A549 (cell line): ENCODE measurements around the gene CTDP1. TPM values are rescaled to one million over a fixed set of nuclear protein-coding genes. Genes with fewer than 3 reads are reported as not detected.

Experiments
- ATAC-seq, 2 experiments: fragments of 200-7000 bp in 1 of 2; fragments of >200 bp in 1 of 2; cut with Nextera tagmentation in 1 of 2; cut with Tn5 transposase in 1 of 2; 3 replicates each; pipeline versions ENCODE4 v1.8.0 to v1.9.1; 2018 to 2020; ENCODE audit warnings: mild to moderate bottlenecking in 1 of 2, moderate library complexity in 1 of 2
- CTCF ChIA-PET: fragments of 300-600 bp; sonication (Branson Sonifier 250); formaldehyde crosslinking; extraction: SDS; loops from one replicate; lab custom pipeline; 2021; ENCODE audit warnings: antibody characterized with exemption, inconsistent platforms; lab: Yijun Ruan, JAX
- POLR2A ChIA-PET: fragments of 350-600 bp; formaldehyde crosslinking; extraction: SDS; loops from one replicate; lab custom pipeline; 2021; ENCODE audit warnings: antibody characterized with exemption, inconsistent platforms; lab: Yijun Ruan, JAX
- DNase-seq, 2 experiments: peaks; one replicate each; pipeline versions ENCODE4 v3.0.0 to v3.0.0-alpha.2; 2011 to 2016; ENCODE audit warnings: low read depth in 1 of 2, low spot score in 1 of 2
- FAIRE-seq: peaks from 2 replicates; lab custom pipeline; 2011; peaks lifted over from hg19 to GRCh38; lab: Jason Lieb, UNC
- H3K27ac ChIP-seq, 2 experiments: fragments of >200 bp; sonication (Bioruptor Twin); formaldehyde crosslinking; 3 replicates each; pipeline ENCODE4 v1.5.1; 2016 to 2017
- H3K4me1 ChIP-seq: fragments of >200 bp; sonication (Bioruptor Twin); formaldehyde crosslinking; 3 replicates; pipeline ENCODE4 v1.6.1; 2016
- H3K4me2 ChIP-seq: fragments of >200 bp; sonication (Bioruptor Twin); formaldehyde crosslinking; 3 replicates; pipeline ENCODE4 v1.6.1; 2016
- H3K4me3 ChIP-seq: fragments of >200 bp; sonication (Bioruptor Twin); formaldehyde crosslinking; 3 replicates; pipeline ENCODE4 v1.5.1; 2016
- H3K9me3 ChIP-seq: fragments of >200 bp; sonication (Bioruptor Twin); formaldehyde crosslinking; 3 replicates; pipeline ENCODE4 v1.6.1; 2016
- CBX8 ChIP-seq: fragments of 200-600 bp; sonication (generic); IDR thresholded peaks from 2 replicates; pipeline ENCODE4 v1.6.1; 2016
- CHD2 ChIP-seq: fragments of 150-350 bp; IDR thresholded peaks from 2 replicates; pipeline ENCODE4 v1.6.1; 2014; ENCODE audit warnings: low read length; ENCODE audit not compliant: partially characterized antibody
- FOSB ChIP-seq: fragments of 250-450 bp; sonication (Bioruptor Pico); IDR thresholded peaks from 2 replicates; pipeline ENCODE4 v1.5.0; 2020; ENCODE audit warnings: mild to moderate bottlenecking, moderate library complexity
- HOXB5 ChIP-seq: fragments of 250-450 bp; sonication (Bioruptor Pico); IDR thresholded peaks from 2 replicates; pipeline ENCODE4 v1.5.0; 2020; ENCODE audit warnings: mild to moderate bottlenecking, moderate library complexity
- MAZ ChIP-seq: fragments of 150-350 bp; IDR thresholded peaks from 2 replicates; pipeline ENCODE4 v1.6.1; 2014; ENCODE audit warnings: antibody characterized with exemption, low read depth, low read length, borderline replicate concordance
- NPAS2 ChIP-seq: fragments of 250-450 bp; sonication (Bioruptor Pico); IDR thresholded peaks from 2 replicates; pipeline ENCODE4 v1.8.0; 2022; ENCODE audit warnings: mild to moderate bottlenecking, moderate library complexity, borderline replicate concordance
- POLR2AphosphoS2 ChIP-seq: conservative IDR thresholded peaks from 2 replicates; pipeline ENCODE4 v1.6.1; 2012; ENCODE audit warnings: low read length, improper control_type of control experiment, inconsistent platforms
- RARB ChIP-seq: fragments of 250-450 bp; sonication (Bioruptor Pico); IDR thresholded peaks from 2 replicates; pipeline ENCODE4 v1.8.0; 2021; ENCODE audit warnings: mild to moderate bottlenecking, moderate library complexity
- RCOR1 ChIP-seq: fragments of 150-350 bp; IDR thresholded peaks from 2 replicates; pipeline ENCODE4 v1.6.1; 2014; ENCODE audit warnings: antibody characterized with exemption, low read length, low read depth
- RFX5 ChIP-seq: fragments of 450-650 bp; IDR thresholded peaks from 2 replicates; pipeline ENCODE4 v1.7.1; 2014; ENCODE audit warnings: antibody characterized with exemption, mild to moderate bottlenecking, moderate library complexity
- SMC3 ChIP-seq: fragments of >200 bp; sonication (Bioruptor Twin); formaldehyde crosslinking; IDR thresholded peaks from 3 replicates; pipeline ENCODE4 v1.6.1; 2018; ENCODE audit warnings: inconsistent platforms
- TFCP2L1 ChIP-seq: fragments of 250-450 bp; sonication (Bioruptor Pico); IDR thresholded peaks from 2 replicates; pipeline ENCODE4 v1.5.0; 2021; ENCODE audit warnings: mild to moderate bottlenecking
- ZNF302 ChIP-seq: fragments of 250-450 bp; sonication (Bioruptor Pico); IDR thresholded peaks from 2 replicates; pipeline ENCODE4 v1.9.0; 2021; ENCODE audit warnings: inconsistent platforms, mild to moderate bottlenecking, moderate library complexity
- WGBS: methylation state at CpG from one replicate; pipeline ENCODE4 v1.1.6; 2017; ENCODE audit errors: missing lambda C conversion rate; 5-methylcytosine and 5-hydroxymethylcytosine counted together
- polyA plus RNA-seq, 4 experiments: library from polyadenylated mRNA; depleted of rRNA in 3 of 4; stranded (reverse); fragments of >200 nt; fragmentation: RNase III in 1 of 4; extraction: RNeasy Plus Mini Kit Qiagen cat#74134 plus additional on column Dnase treatment in 1 of 4; gene quantifications; 2 replicates in 3 of 4; 3 replicates in 1 of 4; pipeline ENCODE4 v1.2.3, GENCODE V29; 2011 to 2017
- TF ChIP-seq, protein P1 (sequence below): fragments of 250-450 bp; sonication (Bioruptor Pico); IDR thresholded peaks from 2 replicates; pipeline ENCODE4 v1.5.0; 2021; ENCODE audit warnings: mild to moderate bottlenecking, moderate library complexity, borderline replicate concordance
- TF ChIP-seq, protein P2 (sequence below): fragments of >200 bp; sonication (Bioruptor Twin); formaldehyde crosslinking; IDR thresholded peaks from 2 replicates; pipeline ENCODE4 v1.6.1; 2016
- TF ChIP-seq, protein P3 (sequence below): fragments of 450-650 bp; IDR thresholded peaks from 2 replicates; pipeline ENCODE4 v1.6.1; 2014; ENCODE audit warnings: antibody characterized with exemption
- TF ChIP-seq, protein P4 (sequence below): IDR thresholded peaks from 2 replicates; pipeline ENCODE4 v1.6.1; 2012
- TF ChIP-seq, protein P5 (sequence below): fragments of 250-450 bp; sonication (Bioruptor Pico); IDR thresholded peaks from 2 replicates; pipeline ENCODE4 v1.5.0; 2020; ENCODE audit warnings: low read depth, mild to moderate bottlenecking, moderate library complexity

The CTDP1 gene
- polyA plus RNA-seq, 2 of the 4 experiments (the other 2 are of a cell fraction) = 6.8 to 12.1 TPM

DNA sequence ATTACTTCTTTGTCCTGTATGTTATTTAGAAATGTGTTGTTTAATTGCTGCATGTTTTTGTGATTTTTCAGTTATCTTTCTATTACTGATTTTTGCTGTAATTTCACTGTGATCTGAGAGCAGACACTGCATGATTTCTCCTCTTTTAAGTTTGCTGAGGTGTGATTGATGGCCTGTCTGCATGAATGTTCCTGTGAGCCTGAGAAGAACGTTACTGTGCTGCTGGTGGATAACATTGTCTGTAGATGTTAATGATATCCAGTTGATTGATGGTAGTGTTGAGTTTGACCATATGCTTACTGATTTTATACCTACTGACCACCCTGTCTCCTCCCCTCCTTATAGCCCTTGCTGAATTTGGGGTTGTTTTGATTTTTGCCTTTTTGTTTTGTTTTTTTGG lies 80.7 kb downstream of the CTDP1 start:
- CTCF ChIA-PET = no interaction called here
- H3K4me1 ChIP-seq = no peaks in the 10 kb centered on the region
- no peak overlapping the region for H3K27ac ChIP-seq
- H3K9me3 ChIP-seq = no peaks in the 10 kb centered on the region
- DNase-seq = no peak
- H3K4me2 ChIP-seq = no peak overlapping the region
- no peak for TF ChIP-seq MAZ
- no peak for TF ChIP-seq FOSB (CRISPR knock-in tag)
- no peak for TF ChIP-seq SMC3
- no peak for TF ChIP-seq TFCP2L1 (CRISPR knock-in tag)
- TF ChIP-seq, all 56 proteins: peak for 0
- no peak for FAIRE-seq
- WGBS = 36% methylated on average over 1 of the region's 1 CpG
- POLR2A ChIA-PET = no interaction called here
- no peak for ATAC-seq
- no peak overlapping the region for H3K4me3 ChIP-seq

DNA sequence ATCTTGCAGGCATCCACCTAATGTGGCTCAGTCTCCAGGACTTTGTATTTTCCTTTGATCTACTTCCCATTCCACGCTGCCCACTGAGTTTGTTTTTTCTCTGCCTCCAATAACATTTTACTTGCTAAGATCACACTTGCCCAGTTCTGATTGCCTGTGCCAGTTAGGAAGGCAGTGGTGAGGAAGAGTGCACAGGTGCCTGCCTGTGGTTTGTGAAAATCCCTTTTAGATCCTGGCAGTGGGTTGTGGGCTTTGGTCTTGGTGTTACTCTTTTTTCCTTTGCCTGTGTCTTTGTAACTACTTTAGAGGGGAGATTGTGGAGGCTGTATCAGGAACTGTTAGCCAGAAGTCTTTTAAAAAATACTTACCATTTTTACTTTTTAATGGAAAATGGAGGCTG lies 81.3 kb downstream of the CTDP1 start:
- DNase-seq = no peak
- Histone ChIP-seq H3K4me2 (no peak overlapping the region), H3K4me1 (no peaks in the 10 kb centered on the region), H3K9me3 (no peaks in the 10 kb centered on the region), H3K27ac (no peak overlapping the region), H3K4me3 (no peak overlapping the region)
- POLR2A ChIA-PET = no interaction called here
- TF ChIP-seq RFX5 = no peak
- TF ChIP-seq, protein P1, sequence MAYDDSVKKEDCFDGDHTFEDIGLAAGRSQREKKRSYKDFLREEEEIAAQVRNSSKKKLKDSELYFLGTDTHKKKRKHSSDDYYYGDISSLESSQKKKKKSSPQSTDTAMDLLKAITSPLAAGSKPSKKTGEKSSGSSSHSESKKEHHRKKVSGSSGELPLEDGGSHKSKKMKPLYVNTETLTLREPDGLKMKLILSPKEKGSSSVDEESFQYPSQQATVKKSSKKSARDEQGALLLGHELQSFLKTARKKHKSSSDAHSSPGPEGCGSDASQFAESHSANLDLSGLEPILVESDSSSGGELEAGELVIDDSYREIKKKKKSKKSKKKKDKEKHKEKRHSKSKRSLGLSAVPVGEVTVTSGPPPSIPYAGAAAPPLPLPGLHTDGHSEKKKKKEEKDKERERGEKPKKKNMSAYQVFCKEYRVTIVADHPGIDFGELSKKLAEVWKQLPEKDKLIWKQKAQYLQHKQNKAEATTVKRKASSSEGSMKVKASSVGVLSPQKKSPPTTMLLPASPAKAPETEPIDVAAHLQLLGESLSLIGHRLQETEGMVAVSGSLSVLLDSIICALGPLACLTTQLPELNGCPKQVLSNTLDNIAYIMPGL (CRISPR knock-in tag) = no peak
- TF ChIP-seq, protein P2, sequence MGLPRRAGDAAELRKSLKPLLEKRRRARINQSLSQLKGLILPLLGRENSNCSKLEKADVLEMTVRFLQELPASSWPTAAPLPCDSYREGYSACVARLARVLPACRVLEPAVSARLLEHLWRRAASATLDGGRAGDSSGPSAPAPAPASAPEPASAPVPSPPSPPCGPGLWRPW = no peak
- no peak for TF ChIP-seq HOXB5 (CRISPR knock-in tag)
- TF ChIP-seq, protein P3, sequence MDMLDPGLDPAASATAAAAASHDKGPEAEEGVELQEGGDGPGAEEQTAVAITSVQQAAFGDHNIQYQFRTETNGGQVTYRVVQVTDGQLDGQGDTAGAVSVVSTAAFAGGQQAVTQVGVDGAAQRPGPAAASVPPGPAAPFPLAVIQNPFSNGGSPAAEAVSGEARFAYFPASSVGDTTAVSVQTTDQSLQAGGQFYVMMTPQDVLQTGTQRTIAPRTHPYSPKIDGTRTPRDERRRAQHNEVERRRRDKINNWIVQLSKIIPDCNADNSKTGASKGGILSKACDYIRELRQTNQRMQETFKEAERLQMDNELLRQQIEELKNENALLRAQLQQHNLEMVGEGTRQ = no peak
- TF ChIP-seq CHD2 = no peak
- TF ChIP-seq NPAS2 (CRISPR knock-in tag) = no peak
- no peak for FAIRE-seq
- 74% methylated on average over 1 of the region's 1 CpG for WGBS
- CTCF ChIA-PET = no interaction called here
- no peak for ATAC-seq

DNA sequence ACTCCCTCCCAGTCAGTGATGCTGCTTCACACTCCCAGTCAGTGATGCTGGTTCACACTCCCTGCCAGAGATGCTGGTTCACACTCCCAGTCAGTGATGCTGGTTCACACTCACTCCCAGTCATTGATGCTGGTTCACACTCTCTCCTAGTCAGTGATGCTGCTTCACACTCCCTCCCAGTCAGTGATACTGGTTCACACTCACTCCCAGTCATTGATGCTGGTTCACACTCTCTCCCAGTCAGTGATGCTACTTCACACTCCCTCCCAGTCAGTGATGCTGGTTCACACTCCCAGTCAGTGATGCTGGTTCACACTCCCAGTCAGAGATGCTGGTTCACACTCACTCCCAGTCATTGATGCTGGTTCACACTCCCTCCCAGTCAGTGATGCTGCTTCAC lies 83.8 kb downstream of the CTDP1 start:
- Histone ChIP-seq H3K9me3 (peaks cover 8% of the 10 kb centered on the region; the same call in 1 of the 3 replicates), H3K27ac (no peak overlapping the region), H3K4me3 (no peak overlapping the region), H3K4me2 (no peak overlapping the region), H3K4me1 (no peaks in the 10 kb centered on the region)
- TF ChIP-seq, protein P3 = no peak
- TF ChIP-seq, protein P2 = no peak
- TF ChIP-seq, protein P4, sequence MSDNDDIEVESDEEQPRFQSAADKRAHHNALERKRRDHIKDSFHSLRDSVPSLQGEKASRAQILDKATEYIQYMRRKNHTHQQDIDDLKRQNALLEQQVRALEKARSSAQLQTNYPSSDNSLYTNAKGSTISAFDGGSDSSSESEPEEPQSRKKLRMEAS = no peak
- TF ChIP-seq SMC3 (no peak), ZNF302 (CRISPR knock-in tag) (no peak), RFX5 (no peak), POLR2AphosphoS2 (no peak), RARB (no peak), RCOR1 (no peak), CBX8 (no peak), NPAS2 (CRISPR knock-in tag) (no peak)
- TF ChIP-seq, protein P5, sequence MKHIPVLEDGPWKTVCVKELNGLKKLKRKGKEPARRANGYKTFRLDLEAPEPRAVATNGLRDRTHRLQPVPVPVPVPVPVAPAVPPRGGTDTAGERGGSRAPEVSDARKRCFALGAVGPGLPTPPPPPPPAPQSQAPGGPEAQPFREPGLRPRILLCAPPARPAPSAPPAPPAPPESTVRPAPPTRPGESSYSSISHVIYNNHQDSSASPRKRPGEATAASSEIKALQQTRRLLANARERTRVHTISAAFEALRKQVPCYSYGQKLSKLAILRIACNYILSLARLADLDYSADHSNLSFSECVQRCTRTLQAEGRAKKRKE (CRISPR knock-in tag) = no peak
- ChIA-PET POLR2A (no interaction called here), CTCF (no interaction called here)
- DNase-seq (no peak), ATAC-seq (no peak), FAIRE-seq (no peak)
